HepG2 (cell line): ENCODE measurements around the gene CACNA1I. TPM values are rescaled to one million over a fixed set of nuclear protein-coding genes. Genes with fewer than 3 reads are reported as not detected.

Experiments used
- CHD2 ChIP-seq: IDR thresholded peaks from 2 replicates; pipeline ENCODE4 v1.6.1; 2011; ENCODE audit warnings: low read depth, low read length, improper control_type of control experiment
- EP300 ChIP-seq, 3 experiments: sonication (generic) in 1 of 3; formaldehyde crosslinking in 1 of 3; IDR thresholded peaks; 2 replicates each; pipeline versions ENCODE4 v1.5.1 to v1.6.1; 2011 to 2020; ENCODE audit warnings: low read depth in 2 of 3, low read length in 2 of 3, borderline replicate concordance in 1 of 3, improper control_type of control experiment in 1 of 3, mild to moderate bottlenecking in 1 of 3, missing genetic modification reagents in 1 of 3, moderate library complexity in 1 of 3
- HOXD1 ChIP-seq: sonication (generic); formaldehyde crosslinking; IDR thresholded peaks from 2 replicates; pipeline ENCODE4 v1.5.0; 2020; ENCODE audit warnings: missing genetic modification reagents
- KDM1A ChIP-seq: IDR thresholded peaks from 2 replicates; pipeline ENCODE4 v1.6.1; 2016; ENCODE audit warnings: missing compliant biosample characterization
- PLRG1 ChIP-seq: fragments of 450-650 bp; conservative IDR thresholded peaks from 2 replicates; pipeline ENCODE4 v1.6.1; 2016
- POLR2G ChIP-seq: fragments of 200-400 bp; formaldehyde crosslinking; IDR thresholded peaks from 2 replicates; pipeline ENCODE4 v1.6.1; 2018; ENCODE audit warnings: mild to moderate bottlenecking, low read depth, low read length, moderate library complexity
- PRMT3 ChIP-seq: sonication (generic); formaldehyde crosslinking; IDR thresholded peaks from 2 replicates; pipeline ENCODE4 v1.8.1; 2022; ENCODE audit warnings: low read depth, mild to moderate bottlenecking, moderate library complexity, missing genetic modification reagents, borderline replicate concordance
- RBM22 ChIP-seq: fragments of 200-400 bp; formaldehyde crosslinking; optimal IDR thresholded peaks from 2 replicates; pipeline ENCODE3; 2017; ENCODE audit warnings: mild to moderate bottlenecking, low read length, moderate library complexity
- SALL1 ChIP-seq: sonication (generic); formaldehyde crosslinking; IDR thresholded peaks from 2 replicates; pipeline ENCODE4 v1.8.0; 2022; ENCODE audit warnings: mild to moderate bottlenecking, missing genetic modification reagents
- ZNF724P ChIP-seq: sonication (generic); formaldehyde crosslinking; IDR thresholded peaks from 2 replicates; pipeline ENCODE4 v1.8.0; 2022; ENCODE audit warnings: missing genetic modification reagents, borderline replicate concordance
- polyA plus RNA-seq, 8 experiments: library from polyadenylated mRNA; depleted of rRNA in 3 of 8; stranded (reverse) in 7 of 8; unstranded in 1 of 8; fragments of >200 nt; fragmentation: Illumina TruSeq in 4 of 8; extraction: Trizol in 4 of 8; gene quantifications; 2 replicates each; pipeline versions ENCODE4 v1.2.1 to v1.2.3, GENCODE V29; 2011 to 2016; ENCODE audit warnings: low read depth in 4 of 8, missing spikeins in 1 of 8, mixed read lengths in 1 of 8; ENCODE audit not compliant: insufficient read depth in 1 of 8
- total RNA-seq, 5 experiments: library from RNA; depleted of rRNA; stranded (reverse); fragments of >200 nt; fragmentation: Illumina TruSeq; extraction: Trizol; gene quantifications; 2 replicates each; pipeline ENCODE4 v1.2.3, GENCODE V29; 2016; ENCODE audit warnings: low read depth in 1 of 5
- TF ChIP-seq, protein P1 (sequence below): sonication (generic); formaldehyde crosslinking; IDR thresholded peaks from 2 replicates; pipeline ENCODE4 v1.4.0; 2020; ENCODE audit warnings: missing genetic modification reagents
- TF ChIP-seq, protein P2 (sequence below): sonication (generic); formaldehyde crosslinking; conservative IDR thresholded peaks from 2 replicates; pipeline ENCODE4 v1.8.1; 2023; ENCODE audit warnings: missing genetic modification reagents
- TF ChIP-seq, protein P3 (sequence below): sonication (generic); formaldehyde crosslinking; conservative IDR thresholded peaks from 2 replicates; pipeline ENCODE4 v1.4.0; 2020; ENCODE audit warnings: missing genetic modification reagents
- TF ChIP-seq, protein P4 (sequence below): sonication (generic); formaldehyde crosslinking; IDR thresholded peaks from 2 replicates; pipeline ENCODE4 v1.5.1; 2020; ENCODE audit warnings: mild to moderate bottlenecking, missing genetic modification reagents, borderline replicate concordance
- TF ChIP-seq, protein P5 (sequence below): IDR thresholded peaks from 2 replicates; pipeline ENCODE4 v1.6.1; 2016; ENCODE audit warnings: missing compliant biosample characterization, missing genetic modification reagents, borderline replicate concordance

Gene CACNA1I
- total and polyA plus RNA-seq, 2 of the 13 experiments (the other 11 are each of a cell fraction or from before 2014, with no cell fraction given): not detected

DNA sequence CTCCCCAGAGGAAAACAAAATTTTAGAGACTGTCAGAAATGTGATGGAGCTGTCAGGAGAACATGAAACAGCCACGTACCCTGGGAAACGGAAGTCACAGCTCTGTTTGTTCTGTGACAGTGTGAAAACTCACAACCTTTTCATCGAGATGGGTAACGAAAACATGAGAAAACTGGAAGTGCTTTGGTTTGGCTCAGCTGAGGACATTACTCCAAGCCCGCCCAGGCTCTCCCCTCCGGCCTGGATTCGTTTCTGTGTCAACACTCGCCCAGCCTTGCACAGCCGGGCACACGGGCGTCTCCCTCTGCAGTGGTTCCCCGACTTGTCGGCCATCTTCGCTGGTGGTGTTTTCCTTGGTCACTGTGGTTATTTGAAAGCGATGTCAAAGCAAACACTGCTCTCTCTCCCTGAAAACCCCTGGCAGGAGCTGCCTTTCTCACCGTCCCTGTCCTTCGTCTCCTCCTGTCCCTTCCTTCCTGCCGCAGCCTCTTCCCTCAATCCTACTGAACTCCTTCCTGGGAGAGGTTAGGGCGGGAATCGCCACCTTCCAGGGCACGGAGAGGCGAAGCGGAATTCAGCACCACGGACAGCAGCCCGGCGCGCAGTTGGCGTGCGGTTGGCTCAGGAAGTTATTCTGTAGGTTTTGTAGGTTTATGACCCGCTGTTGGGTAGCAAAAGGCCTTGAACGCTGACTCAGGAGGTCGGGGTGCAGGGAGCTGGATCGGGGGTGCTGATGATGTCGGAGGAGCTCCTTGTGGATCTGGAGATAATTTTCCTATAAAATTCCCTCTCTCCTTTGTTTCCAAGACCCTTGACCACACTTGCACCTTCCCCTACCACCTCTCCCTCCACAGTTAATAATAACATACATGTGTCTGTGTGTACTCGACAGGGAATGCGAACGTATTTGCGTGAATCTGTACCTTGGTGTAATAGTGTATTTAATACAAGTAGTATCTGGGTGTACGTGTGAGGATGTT is 24.9 kb upstream of the CACNA1I start (continued):
- TF ChIP-seq, protein P1, sequence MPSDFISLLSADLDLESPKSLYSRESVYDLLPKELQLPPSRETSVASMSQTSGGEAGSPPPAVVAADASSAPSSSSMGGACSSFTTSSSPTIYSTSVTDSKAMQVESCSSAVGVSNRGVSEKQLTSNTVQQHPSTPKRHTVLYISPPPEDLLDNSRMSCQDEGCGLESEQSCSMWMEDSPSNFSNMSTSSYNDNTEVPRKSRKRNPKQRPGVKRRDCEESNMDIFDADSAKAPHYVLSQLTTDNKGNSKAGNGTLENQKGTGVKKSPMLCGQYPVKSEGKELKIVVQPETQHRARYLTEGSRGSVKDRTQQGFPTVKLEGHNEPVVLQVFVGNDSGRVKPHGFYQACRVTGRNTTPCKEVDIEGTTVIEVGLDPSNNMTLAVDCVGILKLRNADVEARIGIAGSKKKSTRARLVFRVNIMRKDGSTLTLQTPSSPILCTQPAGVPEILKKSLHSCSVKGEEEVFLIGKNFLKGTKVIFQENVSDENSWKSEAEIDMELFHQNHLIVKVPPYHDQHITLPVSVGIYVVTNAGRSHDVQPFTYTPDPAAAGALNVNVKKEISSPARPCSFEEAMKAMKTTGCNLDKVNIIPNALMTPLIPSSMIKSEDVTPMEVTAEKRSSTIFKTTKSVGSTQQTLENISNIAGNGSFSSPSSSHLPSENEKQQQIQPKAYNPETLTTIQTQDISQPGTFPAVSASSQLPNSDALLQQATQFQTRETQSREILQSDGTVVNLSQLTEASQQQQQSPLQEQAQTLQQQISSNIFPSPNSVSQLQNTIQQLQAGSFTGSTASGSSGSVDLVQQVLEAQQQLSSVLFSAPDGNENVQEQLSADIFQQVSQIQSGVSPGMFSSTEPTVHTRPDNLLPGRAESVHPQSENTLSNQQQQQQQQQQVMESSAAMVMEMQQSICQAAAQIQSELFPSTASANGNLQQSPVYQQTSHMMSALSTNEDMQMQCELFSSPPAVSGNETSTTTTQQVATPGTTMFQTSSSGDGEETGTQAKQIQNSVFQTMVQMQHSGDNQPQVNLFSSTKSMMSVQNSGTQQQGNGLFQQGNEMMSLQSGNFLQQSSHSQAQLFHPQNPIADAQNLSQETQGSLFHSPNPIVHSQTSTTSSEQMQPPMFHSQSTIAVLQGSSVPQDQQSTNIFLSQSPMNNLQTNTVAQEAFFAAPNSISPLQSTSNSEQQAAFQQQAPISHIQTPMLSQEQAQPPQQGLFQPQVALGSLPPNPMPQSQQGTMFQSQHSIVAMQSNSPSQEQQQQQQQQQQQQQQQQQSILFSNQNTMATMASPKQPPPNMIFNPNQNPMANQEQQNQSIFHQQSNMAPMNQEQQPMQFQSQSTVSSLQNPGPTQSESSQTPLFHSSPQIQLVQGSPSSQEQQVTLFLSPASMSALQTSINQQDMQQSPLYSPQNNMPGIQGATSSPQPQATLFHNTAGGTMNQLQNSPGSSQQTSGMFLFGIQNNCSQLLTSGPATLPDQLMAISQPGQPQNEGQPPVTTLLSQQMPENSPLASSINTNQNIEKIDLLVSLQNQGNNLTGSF: peak; percentile 97
- TF ChIP-seq RBM22: no peak
- TF ChIP-seq, protein P2, sequence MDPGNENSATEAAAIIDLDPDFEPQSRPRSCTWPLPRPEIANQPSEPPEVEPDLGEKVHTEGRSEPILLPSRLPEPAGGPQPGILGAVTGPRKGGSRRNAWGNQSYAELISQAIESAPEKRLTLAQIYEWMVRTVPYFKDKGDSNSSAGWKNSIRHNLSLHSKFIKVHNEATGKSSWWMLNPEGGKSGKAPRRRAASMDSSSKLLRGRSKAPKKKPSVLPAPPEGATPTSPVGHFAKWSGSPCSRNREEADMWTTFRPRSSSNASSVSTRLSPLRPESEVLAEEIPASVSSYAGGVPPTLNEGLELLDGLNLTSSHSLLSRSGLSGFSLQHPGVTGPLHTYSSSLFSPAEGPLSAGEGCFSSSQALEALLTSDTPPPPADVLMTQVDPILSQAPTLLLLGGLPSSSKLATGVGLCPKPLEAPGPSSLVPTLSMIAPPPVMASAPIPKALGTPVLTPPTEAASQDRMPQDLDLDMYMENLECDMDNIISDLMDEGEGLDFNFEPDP (CRISPR knock-in tag): no peak
- TF ChIP-seq, protein P3, sequence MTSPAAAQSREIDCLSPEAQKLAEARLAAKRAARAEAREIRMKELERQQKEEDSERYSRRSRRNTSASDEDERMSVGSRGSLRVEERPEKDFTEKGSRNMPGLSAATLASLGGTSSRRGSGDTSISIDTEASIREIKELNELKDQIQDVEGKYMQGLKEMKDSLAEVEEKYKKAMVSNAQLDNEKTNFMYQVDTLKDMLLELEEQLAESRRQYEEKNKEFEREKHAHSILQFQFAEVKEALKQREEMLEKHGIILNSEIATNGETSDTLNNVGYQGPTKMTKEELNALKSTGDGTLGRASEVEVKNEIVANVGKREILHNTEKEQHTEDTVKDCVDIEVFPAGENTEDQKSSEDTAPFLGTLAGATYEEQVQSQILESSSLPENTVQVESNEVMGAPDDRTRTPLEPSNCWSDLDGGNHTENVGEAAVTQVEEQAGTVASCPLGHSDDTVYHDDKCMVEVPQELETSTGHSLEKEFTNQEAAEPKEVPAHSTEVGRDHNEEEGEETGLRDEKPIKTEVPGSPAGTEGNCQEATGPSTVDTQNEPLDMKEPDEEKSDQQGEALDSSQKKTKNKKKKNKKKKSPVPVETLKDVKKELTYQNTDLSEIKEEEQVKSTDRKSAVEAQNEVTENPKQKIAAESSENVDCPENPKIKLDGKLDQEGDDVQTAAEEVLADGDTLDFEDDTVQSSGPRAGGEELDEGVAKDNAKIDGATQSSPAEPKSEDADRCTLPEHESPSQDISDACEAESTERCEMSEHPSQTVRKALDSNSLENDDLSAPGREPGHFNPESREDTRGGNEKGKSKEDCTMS (CRISPR knock-in tag): peak; percentile 78; the same call in 1 of the 2 replicates
- peak; percentile 69; the same call in 1 of the 2 replicates for TF ChIP-seq HOXD1 (CRISPR knock-in tag)
- TF ChIP-seq CHD2: no peak
- peak; percentile 97 for TF ChIP-seq SALL1
- TF ChIP-seq, protein P4, sequence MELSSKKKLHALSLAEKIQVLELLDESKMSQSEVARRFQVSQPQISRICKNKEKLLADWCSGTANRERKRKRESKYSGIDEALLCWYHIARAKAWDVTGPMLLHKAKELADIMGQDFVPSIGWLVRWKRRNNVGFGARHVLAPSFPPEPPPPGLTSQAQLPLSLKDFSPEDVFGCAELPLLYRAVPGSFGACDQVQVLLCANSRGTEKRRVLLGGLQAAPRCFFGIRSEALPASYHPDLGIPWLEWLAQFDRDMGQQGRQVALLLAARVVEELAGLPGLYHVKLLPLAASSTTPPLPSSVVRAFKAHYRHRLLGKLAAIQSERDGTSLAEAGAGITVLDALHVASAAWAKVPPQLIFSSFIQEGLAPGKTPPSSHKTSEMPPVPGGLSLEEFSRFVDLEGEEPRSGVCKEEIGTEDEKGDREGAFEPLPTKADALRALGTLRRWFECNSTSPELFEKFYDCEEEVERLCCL (CRISPR knock-in tag): peak; percentile 53; the same call in 1 of the 2 replicates
- TF ChIP-seq, protein P5, sequence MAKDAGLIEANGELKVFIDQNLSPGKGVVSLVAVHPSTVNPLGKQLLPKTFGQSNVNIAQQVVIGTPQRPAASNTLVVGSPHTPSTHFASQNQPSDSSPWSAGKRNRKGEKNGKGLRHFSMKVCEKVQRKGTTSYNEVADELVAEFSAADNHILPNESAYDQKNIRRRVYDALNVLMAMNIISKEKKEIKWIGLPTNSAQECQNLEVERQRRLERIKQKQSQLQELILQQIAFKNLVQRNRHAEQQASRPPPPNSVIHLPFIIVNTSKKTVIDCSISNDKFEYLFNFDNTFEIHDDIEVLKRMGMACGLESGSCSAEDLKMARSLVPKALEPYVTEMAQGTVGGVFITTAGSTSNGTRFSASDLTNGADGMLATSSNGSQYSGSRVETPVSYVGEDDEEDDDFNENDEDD (CRISPR knock-in tag): peak; percentile 71; the same call in 1 of the 2 replicates
- TF ChIP-seq POLR2G: no peak
- TF ChIP-seq EP300 (IDR thresholded peaks at IDR 0.05; ENCODE audit: low read depth in 2 of 2, low read length in 2 of 2): no peak
- TF ChIP-seq EP300 (CRISPR knock-in tag; IDR thresholded peaks at IDR 0.05; ENCODE audit: borderline replicate concordance): no peak; the same call in 1 of the 2 replicates
- TF ChIP-seq PRMT3 (CRISPR knock-in tag): peak; percentile 76; the same call in 1 of the 2 replicates
- no peak for TF ChIP-seq PLRG1
- no peak for TF ChIP-seq ZNF724P
- TF ChIP-seq KDM1A (CRISPR knock-in tag): no peak
